Astrocyte (in vitro differentiated cells and primary cell): ENCODE data around the gene ATG3. TPM values are rescaled to one million over a fixed set of nuclear protein-coding genes. Genes with fewer than 3 reads are reported as not detected.

Experiments
- DNase-seq: peaks from one replicate; pipeline ENCODE4 v3.0.0-alpha.2; 2010; ENCODE audit warnings: low read depth
- FAIRE-seq: peaks from 2 replicates; lab custom pipeline; 2011; peaks lifted over from hg19 to GRCh38; lab: Jason Lieb, UNC
- H2AFZ ChIP-seq: 2 replicates; pipeline ENCODE4 v1.6.0; 2012; ENCODE audit warnings: low read depth, low read length, inconsistent platforms
- H3K27ac ChIP-seq: 2 replicates; pipeline ENCODE4 v1.5.1; 2011; ENCODE audit warnings: low read depth, low read length, inconsistent platforms
- H3K27me3 ChIP-seq: 2 replicates; pipeline ENCODE4 v1.6.0; 2011; ENCODE audit warnings: low read length, inconsistent platforms; ENCODE audit not compliant: insufficient read depth
- H3K36me3 ChIP-seq: 2 replicates; pipeline ENCODE4 v1.5.1; 2011; ENCODE audit warnings: low read length, inconsistent platforms; ENCODE audit not compliant: insufficient read depth
- H3K4me1 ChIP-seq: 2 replicates; pipeline ENCODE4 v1.5.1; 2011; ENCODE audit warnings: low read length, inconsistent platforms; ENCODE audit not compliant: insufficient read depth
- H3K4me2 ChIP-seq: 2 replicates; pipeline ENCODE4 v1.6.0; 2012; ENCODE audit warnings: low read length, inconsistent platforms
- H3K4me3 ChIP-seq: 2 replicates; pipeline ENCODE4 v1.5.1; 2011; ENCODE audit warnings: low read depth, mild to moderate bottlenecking, low read length, inconsistent platforms; ENCODE audit not compliant: insufficient read depth
- H3K79me2 ChIP-seq: 2 replicates; pipeline ENCODE4 v1.6.0; 2012; ENCODE audit warnings: mild to moderate bottlenecking, low read length, inconsistent platforms; ENCODE audit not compliant: insufficient read depth
- H3K9ac ChIP-seq: 2 replicates; pipeline ENCODE4 v1.6.0; 2012; ENCODE audit warnings: mild to moderate bottlenecking, low read length, inconsistent platforms
- H3K9me3 ChIP-seq: 2 replicates; pipeline ENCODE4 v1.5.1; 2012; ENCODE audit warnings: low read depth, mild to moderate bottlenecking, low read length, inconsistent platforms; ENCODE audit not compliant: insufficient read depth
- H4K20me1 ChIP-seq: 2 replicates; pipeline ENCODE4 v1.6.0; 2012; ENCODE audit warnings: low read length, inconsistent platforms; ENCODE audit not compliant: insufficient read depth
- H3K27ac Mint-ChIP-seq: one replicate; pipeline ENCODE4 v1.8.0; 2021; ENCODE audit warnings: mild to moderate bottlenecking, mixed read lengths; ENCODE audit not compliant: unreplicated experiment
- H3K27me3 Mint-ChIP-seq: one replicate; pipeline ENCODE4 v1.8.0; 2021; ENCODE audit warnings: low read depth, mixed read lengths; ENCODE audit not compliant: unreplicated experiment
- H3K36me3 Mint-ChIP-seq: one replicate; pipeline ENCODE4 v1.8.0; 2021; ENCODE audit warnings: low read depth, mixed read lengths; ENCODE audit not compliant: unreplicated experiment
- H3K4me1 Mint-ChIP-seq: one replicate; pipeline ENCODE4 v1.8.0; 2021; ENCODE audit warnings: low read depth, mixed read lengths; ENCODE audit not compliant: unreplicated experiment
- H3K4me3 Mint-ChIP-seq: one replicate; pipeline ENCODE4 v1.8.0; 2021; ENCODE audit warnings: mild to moderate bottlenecking, moderate library complexity, mixed read lengths; ENCODE audit not compliant: unreplicated experiment
- H3K9me3 Mint-ChIP-seq: one replicate; pipeline ENCODE4 v1.8.0; 2021; ENCODE audit warnings: mild to moderate bottlenecking, mixed read lengths; ENCODE audit not compliant: unreplicated experiment
- EZH2 ChIP-seq: IDR thresholded peaks from 2 replicates; pipeline ENCODE4 v1.6.1; 2012; ENCODE audit warnings: mild to moderate bottlenecking, low read length, inconsistent platforms; ENCODE audit not compliant: insufficient read depth
- total RNA-seq: library from RNA; stranded (reverse); gene quantifications from 2 replicates; pipeline ENCODE4 v1.2.1, GENCODE V29; 2021
- TF ChIP-seq, protein P1 (sequence below): IDR thresholded peaks from 2 replicates; pipeline ENCODE4 v1.5.1; 2011; ENCODE audit warnings: low read depth, mild to moderate bottlenecking, inconsistent platforms, low read length, moderate library complexity; ENCODE audit not compliant: insufficient read depth

ATG3 gene
- total RNA-seq, 1 donor from 2014 or later = 46.2 TPM

GRCh38 chr3:112604536-112604935 lies 42.8 kb upstream of the ATG3 start:
- Histone ChIP-seq H3K4me1 (peaks cover 22% of the 10 kb centered on the region), H3K27ac (peak overlapping the region; percentile 93), H3K27me3 (no peaks in the 10 kb centered on the region), H3K4me2 (peak overlapping the region; percentile 72), H4K20me1 (no peaks in the 10 kb centered on the region), H3K4me3 (no peak overlapping the region), H2AFZ (no peak overlapping the region), H3K9ac (peak overlapping the region; percentile 67), H3K36me3 (peaks cover 19% of the 10 kb centered on the region), H3K9me3 (no peaks in the 10 kb centered on the region), H3K79me2 (no peaks in the 10 kb centered on the region)
- no peaks in the 10 kb centered on the region for H3K9me3 Mint-ChIP-seq
- TF ChIP-seq, protein P1, sequence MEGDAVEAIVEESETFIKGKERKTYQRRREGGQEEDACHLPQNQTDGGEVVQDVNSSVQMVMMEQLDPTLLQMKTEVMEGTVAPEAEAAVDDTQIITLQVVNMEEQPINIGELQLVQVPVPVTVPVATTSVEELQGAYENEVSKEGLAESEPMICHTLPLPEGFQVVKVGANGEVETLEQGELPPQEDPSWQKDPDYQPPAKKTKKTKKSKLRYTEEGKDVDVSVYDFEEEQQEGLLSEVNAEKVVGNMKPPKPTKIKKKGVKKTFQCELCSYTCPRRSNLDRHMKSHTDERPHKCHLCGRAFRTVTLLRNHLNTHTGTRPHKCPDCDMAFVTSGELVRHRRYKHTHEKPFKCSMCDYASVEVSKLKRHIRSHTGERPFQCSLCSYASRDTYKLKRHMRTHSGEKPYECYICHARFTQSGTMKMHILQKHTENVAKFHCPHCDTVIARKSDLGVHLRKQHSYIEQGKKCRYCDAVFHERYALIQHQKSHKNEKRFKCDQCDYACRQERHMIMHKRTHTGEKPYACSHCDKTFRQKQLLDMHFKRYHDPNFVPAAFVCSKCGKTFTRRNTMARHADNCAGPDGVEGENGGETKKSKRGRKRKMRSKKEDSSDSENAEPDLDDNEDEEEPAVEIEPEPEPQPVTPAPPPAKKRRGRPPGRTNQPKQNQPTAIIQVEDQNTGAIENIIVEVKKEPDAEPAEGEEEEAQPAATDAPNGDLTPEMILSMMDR = no peak
- no peak for TF ChIP-seq EZH2
- FAIRE-seq (peak; percentile 32), DNase-seq (peak; percentile 89)
- peaks cover 8% of the 10 kb centered on the region for H3K4me1 Mint-ChIP-seq
- H3K4me3 Mint-ChIP-seq = no peak overlapping the region
- H3K27me3 Mint-ChIP-seq = no peaks in the 10 kb centered on the region
- peaks cover 20% of the 10 kb centered on the region for H3K36me3 Mint-ChIP-seq
- peak overlapping the region; percentile 38 for H3K27ac Mint-ChIP-seq

- Histone ChIP-seq H3K27me3 (no peaks in the 10 kb centered on the region), H4K20me1 (no peaks in the 10 kb centered on the region), H3K36me3 (peaks cover 21% of the 10 kb centered on the region), H3K9ac (no peak overlapping the region), H3K4me1 (peaks cover 22% of the 10 kb centered on the region), H3K9me3 (no peaks in the 10 kb centered on the region), H3K4me3 (no peak overlapping the region), H3K27ac (no peak overlapping the region), H3K4me2 (no peak overlapping the region), H2AFZ (no peak overlapping the region), H3K79me2 (no peaks in the 10 kb centered on the region)
- FAIRE-seq (no peak), DNase-seq (no peak)
- Mint-ChIP-seq H3K4me1 (peaks cover 15% of the 10 kb centered on the region), H3K36me3 (peaks cover 21% of the 10 kb centered on the region), H3K27me3 (no peaks in the 10 kb centered on the region), H3K27ac (no peak overlapping the region), H3K9me3 (no peaks in the 10 kb centered on the region), H3K4me3 (no peak overlapping the region)
- TF ChIP-seq EZH2 = no peak
- TF ChIP-seq, protein P1 = no peak
Measured at GRCh38 chr3:112602217-112602838, 40.6 kb upstream of the ATG3 start.

GRCh38 chr3:112598731-112599130 lies 37.0 kb upstream of the ATG3 start:
- Histone ChIP-seq H3K27ac (no peak overlapping the region), H3K4me1 (peaks cover 2% of the 10 kb centered on the region), H3K36me3 (peaks cover 14% of the 10 kb centered on the region), H3K9me3 (no peaks in the 10 kb centered on the region), H4K20me1 (no peaks in the 10 kb centered on the region), H3K9ac (no peak overlapping the region), H3K79me2 (no peaks in the 10 kb centered on the region), H2AFZ (no peak overlapping the region), H3K27me3 (no peaks in the 10 kb centered on the region), H3K4me3 (no peak overlapping the region), H3K4me2 (no peak overlapping the region)
- H3K27ac Mint-ChIP-seq = no peak overlapping the region
- H3K9me3 Mint-ChIP-seq = no peaks in the 10 kb centered on the region
- no peaks in the 10 kb centered on the region for H3K27me3 Mint-ChIP-seq
- peak overlapping the region; percentile 20 for H3K4me3 Mint-ChIP-seq
- peaks cover 11% of the 10 kb centered on the region for H3K36me3 Mint-ChIP-seq
- FAIRE-seq (no peak), DNase-seq (peak; percentile 25)
- H3K4me1 Mint-ChIP-seq = peaks cover 7% of the 10 kb centered on the region
- TF ChIP-seq, protein P1 = no peak
- TF ChIP-seq EZH2 = no peak
